HG02973 (cell line): ENCODE results near the gene DSCAM.
"Not testable (repeated sequence)": the region's sequence is repeated elsewhere in the genome, so short reads cannot be mapped to it uniquely, and the experiment has no call there.

Experiments used
- ATAC-seq: cut with Tn5 transposase; IDR thresholded peaks from one replicate; pipeline ENCODE4 v1.9.1; 2021; ENCODE audit warnings: moderate library complexity; ENCODE audit not compliant: unreplicated experiment

DSCAM gene, protein sequence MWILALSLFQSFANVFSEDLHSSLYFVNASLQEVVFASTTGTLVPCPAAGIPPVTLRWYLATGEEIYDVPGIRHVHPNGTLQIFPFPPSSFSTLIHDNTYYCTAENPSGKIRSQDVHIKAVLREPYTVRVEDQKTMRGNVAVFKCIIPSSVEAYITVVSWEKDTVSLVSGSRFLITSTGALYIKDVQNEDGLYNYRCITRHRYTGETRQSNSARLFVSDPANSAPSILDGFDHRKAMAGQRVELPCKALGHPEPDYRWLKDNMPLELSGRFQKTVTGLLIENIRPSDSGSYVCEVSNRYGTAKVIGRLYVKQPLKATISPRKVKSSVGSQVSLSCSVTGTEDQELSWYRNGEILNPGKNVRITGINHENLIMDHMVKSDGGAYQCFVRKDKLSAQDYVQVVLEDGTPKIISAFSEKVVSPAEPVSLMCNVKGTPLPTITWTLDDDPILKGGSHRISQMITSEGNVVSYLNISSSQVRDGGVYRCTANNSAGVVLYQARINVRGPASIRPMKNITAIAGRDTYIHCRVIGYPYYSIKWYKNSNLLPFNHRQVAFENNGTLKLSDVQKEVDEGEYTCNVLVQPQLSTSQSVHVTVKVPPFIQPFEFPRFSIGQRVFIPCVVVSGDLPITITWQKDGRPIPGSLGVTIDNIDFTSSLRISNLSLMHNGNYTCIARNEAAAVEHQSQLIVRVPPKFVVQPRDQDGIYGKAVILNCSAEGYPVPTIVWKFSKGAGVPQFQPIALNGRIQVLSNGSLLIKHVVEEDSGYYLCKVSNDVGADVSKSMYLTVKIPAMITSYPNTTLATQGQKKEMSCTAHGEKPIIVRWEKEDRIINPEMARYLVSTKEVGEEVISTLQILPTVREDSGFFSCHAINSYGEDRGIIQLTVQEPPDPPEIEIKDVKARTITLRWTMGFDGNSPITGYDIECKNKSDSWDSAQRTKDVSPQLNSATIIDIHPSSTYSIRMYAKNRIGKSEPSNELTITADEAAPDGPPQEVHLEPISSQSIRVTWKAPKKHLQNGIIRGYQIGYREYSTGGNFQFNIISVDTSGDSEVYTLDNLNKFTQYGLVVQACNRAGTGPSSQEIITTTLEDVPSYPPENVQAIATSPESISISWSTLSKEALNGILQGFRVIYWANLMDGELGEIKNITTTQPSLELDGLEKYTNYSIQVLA (N-terminal part only)

DNA sequence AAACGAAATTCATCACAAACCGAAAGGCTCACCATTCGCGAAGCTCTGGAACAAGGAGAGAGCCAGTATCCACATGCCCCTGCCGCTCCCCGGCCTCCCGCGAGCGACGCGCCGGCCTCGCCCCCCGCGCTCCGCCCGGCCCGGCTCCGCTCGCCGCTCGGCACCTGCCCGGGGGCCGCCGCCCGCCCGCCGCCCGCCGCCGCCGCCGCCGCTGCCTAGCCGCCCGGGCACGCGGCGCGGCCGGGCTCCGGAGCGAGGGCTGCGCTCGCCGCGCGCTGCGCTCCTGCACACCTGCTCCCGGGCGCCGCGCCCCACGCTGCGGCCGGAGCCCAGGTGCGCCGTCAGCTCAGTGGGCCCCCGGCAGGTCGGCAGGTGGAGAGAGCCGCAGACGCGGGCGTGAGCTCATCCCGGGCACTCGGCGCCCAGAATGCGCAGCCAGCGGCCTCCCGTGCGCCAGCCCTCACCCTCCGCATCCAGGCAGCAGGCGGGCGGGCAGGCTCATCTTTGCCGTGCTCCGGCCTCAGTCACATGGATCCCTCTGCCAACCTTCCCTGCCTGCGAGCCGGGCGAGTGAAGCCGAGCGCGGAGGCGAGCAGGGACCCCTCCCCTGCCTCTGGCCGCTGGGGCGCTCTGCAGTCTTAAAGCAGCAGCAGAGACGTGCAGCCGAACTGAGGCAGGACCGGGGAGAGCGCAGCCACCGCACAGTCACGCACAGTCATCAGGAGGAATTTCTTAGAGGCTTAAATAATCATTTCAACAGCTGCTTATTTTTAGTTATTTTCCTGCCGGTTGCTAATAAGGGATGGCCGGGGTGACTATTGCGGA lies at the start of gene DSCAM:
Gene DSCAM, minus strand, starts transcription at position 572 of the 825 bp plus-strand sequence. Its CDS starts 497 bp downstream, at position 75.
- no peak for ATAC-seq

DNA sequence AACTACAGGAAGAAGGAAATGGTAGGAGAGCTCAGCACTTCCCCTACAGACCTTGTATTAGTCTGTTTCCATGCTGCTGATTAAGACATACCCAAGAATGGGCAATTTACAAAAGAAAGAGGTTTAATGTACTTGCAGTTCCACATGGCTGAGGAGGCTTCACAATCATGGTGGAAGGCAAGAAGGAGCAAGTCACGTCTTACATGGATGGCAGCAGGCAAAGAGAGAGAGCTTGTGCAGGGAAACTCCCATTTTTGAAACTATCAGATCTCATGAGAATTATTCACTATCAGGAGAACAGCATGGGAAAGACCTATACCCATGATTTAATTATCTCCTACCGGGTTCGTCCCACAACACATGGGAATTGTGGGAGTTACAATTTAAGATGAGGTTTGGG lies 48.7 kb upstream of the DSCAM start:
- ATAC-seq, result not testable (repeated sequence)

DNA sequence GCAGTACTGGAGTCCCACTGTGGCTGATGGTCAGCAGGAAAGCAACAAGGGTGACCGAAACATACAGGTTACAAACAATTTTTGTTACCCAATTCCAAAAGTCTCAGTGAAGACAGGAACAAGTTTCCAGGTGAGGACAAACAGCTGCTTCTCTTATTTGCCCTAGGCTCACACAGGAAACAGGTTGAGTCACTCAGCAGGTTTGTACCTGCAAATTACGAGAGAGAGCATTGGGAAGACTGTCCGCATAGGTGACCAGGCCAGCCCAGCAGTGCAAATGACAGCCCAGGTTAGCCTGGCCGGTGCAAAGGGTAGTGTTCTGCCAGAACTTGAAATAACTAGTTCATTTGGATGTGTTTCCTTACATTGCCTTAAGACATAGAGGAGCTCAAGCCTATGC lies 40.0 kb upstream of the DSCAM start:
- no peak for ATAC-seq

DNA sequence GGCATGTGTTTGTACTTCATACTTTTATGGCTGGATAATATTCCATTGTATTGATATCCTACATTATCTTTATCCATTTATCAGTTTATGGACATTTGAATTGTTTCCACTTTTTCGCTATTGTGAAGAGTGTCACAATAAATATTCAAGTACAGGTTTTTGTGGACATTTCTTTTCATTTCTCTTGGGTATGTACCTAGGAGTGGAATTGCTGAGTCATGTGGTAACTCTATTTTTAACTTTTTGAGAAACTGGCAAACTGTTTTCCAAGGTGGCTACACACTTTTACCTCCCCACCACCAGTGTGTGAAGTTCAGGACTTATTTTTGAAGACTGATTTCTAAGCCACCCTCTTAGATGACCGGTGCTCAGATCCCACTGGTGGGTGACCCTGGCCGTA lies 39.0 kb upstream of the DSCAM start:
- no peak for ATAC-seq

DNA sequence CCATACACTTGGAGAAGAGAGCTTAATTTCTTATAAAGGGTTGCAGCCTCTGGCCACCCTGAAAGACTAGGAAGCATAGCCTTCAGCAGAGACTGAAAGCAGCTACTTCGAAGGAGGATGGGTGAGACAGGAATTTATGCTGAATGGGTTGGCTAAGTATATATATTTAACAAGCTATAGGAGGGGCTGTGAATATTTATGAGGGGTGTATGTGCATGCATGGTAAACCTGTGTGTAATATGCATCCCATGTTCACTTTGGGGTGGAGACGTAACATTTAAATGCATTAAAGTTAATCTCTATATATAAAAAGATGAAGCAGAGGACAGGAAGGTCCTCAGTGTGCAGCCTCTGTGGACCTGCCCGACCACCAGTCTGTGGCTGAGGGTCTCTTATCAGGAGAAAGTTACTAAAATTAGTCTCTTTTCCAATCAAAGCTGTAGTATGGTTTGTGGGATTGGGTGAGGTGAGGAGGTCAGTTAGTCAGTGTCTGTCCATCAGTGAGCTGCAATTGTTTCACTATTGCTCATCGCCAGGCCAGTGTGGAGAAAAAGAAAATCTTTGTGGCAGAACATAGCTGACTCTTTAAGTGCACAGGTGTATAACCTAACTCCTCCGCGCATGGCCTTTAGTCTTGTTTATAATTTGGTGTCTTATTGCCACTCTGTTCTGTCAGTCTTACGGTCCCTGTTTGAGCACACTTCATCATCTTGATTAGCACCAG lies 35.4 kb upstream of the DSCAM start:
- no peak for ATAC-seq

DNA sequence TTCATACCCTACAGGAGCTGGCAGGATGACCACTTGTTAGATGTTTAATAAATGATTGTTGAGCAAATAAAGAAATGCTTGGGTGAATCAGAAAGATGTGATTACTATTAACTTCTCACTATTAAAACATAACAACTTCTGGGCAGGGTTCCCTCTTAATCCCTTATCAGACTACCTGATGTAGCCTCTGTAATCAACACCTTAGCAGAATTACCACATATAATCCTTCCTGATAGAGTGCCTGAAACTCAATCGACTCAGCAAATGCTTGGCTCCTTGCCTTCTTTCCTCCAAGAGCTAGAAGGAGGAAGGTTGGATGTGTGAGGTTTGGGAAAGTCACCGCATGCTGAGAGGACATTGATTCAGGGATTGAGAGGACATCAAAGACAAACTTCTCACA lies 34.8 kb upstream of the DSCAM start:
- no peak for ATAC-seq

DNA sequence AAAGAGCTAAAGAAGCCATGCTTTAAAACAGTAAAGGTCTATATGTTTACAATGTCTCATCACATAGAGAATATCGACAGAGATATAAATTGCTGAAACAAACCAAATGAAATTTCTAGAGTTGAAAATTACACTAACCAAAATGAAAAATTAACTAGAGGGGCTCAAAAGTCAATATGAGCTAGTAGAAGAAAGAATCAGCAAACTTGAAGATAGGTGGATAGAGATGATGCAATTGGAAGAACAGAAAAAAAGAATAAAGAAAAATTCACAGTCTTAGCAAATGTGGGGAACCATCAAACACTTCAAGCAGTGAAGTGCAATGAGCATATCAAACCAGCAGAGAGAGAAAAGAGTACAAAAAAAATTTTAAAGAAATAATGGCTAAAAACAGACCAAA lies 24.1 kb upstream of the DSCAM start:
- no peak for ATAC-seq

DNA sequence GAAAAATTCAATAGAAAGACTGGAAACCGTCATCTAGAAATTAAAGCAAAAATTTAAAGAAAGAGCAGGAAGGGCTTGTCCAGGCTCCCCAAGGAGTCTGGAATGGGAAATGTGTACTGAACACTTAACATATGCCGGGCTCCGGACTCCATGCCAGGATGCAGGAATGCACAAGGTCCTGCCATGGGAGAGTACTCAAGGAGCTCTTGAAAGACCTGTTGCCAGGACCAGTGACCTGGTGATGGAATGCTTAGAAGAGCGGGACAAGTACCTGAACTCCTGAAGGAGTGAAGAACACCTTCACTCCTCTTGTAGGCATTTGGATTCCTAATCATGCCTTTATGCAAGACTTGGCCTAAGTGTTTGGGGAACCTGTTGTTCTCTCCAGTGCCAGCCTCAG lies 16.9 kb upstream of the DSCAM start:
- no peak for ATAC-seq

DNA sequence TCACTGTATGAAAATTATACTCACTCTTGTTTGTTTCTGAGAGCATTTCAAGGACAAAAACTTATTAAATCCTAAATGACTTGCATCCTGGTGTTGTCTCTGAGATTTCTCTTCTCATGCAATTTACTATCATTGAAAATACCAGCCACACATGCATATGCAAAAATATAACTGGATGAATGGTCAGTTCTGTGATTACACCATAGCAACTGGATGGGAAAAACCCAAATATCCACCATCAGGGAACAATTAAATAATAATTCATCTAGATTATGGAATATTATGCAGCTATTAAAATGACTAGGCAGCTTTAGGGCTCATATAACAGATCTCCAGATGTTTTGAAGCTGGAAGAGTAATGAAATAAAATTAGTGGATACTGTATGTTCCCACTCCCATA lies 11.6 kb upstream of the DSCAM start:
- no peak for ATAC-seq

DNA sequence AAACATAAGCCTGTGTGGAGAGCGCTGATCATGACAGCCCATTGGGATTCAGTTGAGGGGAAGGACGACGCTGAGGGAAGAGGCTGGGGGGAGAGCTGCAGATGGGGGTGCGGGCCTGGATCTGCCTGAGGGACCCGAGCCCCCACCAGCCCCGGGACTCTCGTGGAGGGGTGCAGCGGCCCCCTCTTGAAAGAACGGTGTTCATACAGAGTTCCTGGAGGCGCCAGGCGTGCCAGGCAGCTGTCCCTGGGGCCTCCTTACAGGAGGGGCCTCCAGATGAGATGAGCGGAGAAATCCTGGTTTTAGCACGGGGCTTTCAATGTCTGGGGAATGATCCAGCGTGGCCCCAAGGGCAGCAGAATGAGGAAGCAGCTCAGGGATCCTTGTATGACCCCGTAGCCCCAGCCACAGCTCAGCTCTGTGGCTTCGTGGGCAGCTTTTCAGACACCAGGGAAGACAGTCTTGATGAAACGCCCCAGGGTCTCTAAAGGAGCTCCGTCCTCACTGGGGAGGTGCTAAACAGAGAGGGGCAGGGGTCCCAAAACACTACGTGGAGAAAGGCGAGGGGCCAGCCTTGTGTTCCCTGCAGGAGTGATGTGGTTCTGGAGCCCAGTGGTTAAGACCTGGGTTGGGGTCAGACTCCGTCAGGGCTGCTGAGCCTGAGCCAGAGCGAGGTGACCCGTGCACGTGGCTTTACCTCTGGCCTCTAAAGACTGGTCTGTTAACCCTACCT lies 7.2 kb upstream of the DSCAM start:
- ATAC-seq, result no peak

DNA sequence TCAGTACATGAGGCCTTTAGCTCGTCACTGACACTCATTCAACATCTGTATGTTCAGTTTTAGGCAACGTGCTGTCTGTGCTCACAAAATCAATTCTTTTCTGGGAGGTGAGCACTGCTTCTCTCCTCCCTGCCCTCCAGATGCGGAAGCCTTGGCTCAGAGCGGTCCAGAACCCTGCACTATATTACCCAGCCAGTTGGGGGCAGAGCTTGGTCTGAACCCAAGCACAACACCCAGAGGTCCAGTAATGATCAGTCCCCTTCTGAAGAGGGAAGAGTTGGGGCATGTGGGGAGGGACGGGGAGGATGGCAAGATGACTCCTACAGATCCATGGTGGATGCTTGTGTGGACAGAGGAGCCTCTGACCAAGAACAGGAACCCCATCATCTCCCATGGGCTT lies 5.6 kb upstream of the DSCAM start:
- no peak for ATAC-seq

DNA sequence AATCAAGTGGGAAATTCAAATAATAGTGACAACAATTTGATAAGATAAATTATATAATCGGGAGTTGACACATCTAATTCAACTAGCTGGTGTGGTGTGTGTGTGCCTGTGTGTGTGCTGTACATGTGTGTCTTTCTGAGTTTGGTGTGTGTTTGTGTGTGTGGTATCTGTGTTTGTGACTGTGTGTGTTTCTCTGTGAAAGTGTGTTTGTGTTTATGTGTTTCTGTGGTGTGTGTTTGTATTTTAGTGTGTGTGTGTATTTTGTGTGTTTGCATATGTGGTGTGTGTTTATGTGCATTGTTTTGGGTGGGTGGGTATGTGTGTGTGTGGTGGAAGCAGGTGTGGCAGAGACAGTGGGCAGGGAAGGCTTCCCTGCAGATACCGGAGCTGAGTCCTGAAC lies 4.8 kb upstream of the DSCAM start:
- ATAC-seq, result no peak

DNA sequence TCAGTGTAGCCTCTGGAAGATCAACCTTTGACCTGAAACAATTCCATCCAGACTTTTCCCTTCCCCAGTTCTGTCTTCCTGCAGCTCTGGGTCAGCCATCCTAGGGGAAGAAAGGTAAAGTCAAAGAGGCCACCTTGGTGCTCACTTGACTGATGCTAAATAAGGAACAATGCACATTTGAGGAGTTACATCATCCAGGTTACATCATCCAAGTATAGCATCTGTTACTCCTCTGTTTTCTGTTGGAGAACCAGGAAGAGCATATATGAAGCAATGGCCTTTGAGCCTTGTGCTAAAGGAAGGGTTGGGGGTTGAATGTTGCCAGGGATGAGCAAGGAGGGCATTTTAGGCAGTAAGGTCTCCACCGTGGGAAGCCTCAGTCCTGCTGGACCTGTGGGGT lies 3.1 kb upstream of the DSCAM start:
- no peak for ATAC-seq

DNA sequence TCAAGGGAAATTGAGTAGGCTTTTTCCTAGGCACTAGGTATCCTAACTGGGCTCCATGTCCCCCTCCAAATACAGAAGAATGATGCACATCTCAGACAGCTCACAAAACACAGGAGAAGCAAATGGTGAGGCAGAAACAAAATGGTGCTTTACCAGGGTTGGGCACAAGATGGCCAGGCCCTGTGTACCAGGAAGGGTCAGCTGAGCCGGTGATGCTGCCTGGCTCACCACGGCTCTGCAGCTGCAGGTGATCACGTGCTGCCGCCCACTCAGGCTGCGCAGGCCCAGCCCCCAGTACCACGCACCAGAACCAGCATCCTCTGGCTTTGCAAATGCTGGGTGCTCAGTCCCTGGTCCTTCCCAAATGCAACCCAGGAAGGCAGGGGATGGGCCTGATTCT lies 993 bp upstream of the DSCAM start:
- no peak for ATAC-seq

DNA sequence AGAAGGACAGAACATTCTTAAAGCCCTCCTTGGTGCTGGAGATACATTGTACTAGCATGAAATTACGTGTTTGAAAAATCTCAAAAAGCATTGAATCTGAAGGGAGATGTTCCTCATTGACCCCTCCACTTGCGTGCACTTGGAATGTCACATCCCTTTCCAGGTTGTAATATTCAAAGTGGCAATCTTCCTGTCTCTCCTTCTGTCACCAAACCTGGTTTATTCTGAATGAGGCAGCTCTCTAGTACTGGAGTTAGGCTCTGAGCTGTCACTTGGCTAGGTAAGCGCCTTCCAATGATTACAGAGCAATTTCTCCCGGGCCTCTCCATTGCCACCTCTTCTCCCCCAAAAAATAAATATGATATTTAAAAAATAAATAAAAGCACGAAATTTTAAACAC lies 855 bp downstream of the DSCAM start:
- no peak for ATAC-seq

DNA sequence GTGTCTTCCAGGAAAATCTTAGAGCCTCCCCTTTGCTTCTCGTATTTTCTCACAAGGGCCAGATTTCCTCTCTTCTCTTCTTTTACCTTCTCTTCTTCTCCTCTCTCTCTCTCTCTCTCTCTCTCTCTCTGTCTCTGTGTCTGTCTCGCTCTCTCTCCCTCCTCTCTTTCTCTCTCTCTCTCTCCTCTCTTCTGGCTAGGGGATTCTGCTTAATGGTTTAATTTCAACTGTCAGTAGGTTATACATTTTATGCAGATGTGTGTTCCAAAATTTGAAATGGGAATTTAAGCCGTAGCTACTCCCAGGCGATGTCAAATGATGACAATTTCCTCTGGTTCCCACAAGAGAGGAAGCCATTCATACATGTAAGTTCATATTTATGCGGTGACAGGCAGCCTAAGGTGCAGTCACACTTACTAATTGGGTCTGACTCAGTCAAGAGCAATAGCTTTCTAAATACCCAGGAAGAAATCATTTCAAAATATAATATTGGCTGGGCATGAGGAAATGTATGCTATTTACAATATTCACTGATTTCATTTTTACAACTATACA lies 1.4 kb downstream of the DSCAM start:
- no peak for ATAC-seq

DNA sequence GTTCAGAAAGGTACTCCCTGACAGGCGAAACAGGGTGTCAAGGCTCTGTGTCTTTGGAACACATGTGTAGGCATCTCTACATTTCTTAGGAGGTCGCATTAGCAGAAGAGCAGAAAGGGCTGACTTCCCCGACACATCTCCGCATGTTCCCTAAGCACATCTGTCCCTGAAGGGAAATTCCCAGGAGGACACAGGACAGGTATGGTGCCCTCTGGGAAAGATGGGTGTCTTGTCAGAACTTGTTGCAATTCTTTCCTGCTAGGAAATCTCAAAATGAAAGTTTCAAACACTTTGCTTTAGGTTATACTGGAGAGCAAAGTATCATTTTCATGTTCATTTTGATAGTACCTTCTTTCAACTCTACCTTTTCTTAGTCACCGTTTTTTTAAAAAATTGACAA lies 2.0 kb downstream of the DSCAM start:
- ATAC-seq, result no peak

DNA sequence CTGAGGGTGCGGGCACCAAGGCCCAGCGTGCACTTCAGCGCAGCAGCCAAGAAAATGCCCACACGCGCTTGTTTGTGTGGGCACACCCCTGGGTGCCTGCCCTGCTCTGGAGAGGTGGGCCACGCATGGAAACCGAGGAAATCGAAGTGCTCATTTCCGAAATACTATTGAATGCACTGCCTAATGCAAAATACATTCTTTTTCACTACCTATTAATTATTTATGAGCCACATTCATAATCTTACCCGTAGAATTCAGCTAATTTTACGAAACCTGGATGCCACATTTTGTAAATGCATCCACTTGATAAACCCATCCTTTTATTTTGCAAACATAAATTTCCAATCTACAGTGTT lies 4.8 kb downstream of the DSCAM start:
- ATAC-seq, result no peak

DNA sequence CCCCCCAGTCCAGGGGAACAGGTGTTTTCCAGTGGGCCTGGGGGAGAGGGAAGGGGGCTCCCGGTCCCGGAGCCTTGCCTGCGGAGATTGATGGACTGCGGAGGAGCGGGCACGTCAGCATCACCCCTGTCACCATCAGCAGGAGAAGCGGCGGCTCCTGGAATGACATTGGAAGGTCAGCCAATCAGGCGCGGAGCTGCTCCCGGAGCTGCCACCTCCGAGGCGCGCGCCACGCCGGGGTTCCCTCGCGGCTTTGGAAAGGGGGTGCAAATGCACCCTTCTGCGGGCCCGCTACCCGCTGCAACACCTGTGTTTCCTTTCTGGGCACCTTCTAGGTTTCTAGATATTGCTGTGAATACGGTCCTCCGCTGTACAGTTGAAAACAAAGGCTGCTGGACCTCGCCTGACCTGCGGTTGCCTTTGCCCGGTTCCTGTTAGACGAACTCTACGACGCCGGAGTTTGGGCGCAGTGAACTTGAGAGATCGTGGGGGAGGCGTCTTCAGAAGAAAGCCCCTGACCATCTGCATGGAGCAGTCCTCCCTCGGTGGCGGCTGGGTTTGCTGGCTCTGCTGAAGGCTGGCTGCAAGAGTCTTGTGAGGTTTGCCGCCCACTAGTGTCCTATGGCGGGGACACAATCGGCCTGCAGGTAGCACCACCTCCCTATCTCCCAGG lies 5.3 kb downstream of the DSCAM start:
- no peak for ATAC-seq
